ENCODE measurements around the gene DGCR2. TPM values are rescaled to one million over a fixed set of nuclear protein-coding genes. Genes with fewer than 3 reads are reported as not detected.
A peak's percentile ranks its signal among the peaks of the same experiment; 100 is the strongest.
"Not testable (repeated sequence)": the region's sequence is repeated elsewhere in the genome, so short reads cannot be mapped to it uniquely, and the experiment has no call there.

DGCR2 gene
- total RNA-seq, 2 experiments from 2014 or later: 38.7 to 39.0 TPM

DNA sequence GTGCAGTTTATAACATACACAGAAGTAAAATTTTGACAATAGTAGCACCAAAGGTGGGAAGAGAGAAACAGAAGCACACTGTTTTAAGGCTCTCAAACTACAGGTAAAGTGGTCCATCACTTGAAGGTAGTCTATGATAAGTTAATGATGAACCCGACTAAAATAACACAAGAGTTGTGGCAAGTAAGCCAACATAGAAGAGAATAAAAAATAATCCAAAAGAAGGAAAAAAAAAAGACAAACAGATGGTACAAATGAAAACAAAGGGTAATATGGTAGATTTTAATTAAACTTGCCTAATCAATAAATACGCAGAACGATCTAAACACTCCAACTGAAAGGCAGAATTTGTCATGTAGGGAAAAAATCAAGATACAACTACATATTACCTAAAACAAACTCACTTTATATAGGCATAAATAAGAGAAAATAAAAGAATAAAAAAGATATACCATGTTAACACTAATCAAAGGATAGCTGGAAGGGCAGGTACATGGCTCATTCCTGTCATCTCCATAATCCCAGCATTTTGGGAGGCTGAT lies 31.6 kb downstream of the DGCR2 start:
- DNase-seq: no peak
- Mint-ChIP-seq H3K4me1 (peaks cover 7% of the 10 kb centered on the region), H3K27ac (no peak overlapping the region), H3K4me3 (no peak overlapping the region), H3K36me3 (ENCODE audit: low read depth) (peaks cover 16% of the 10 kb centered on the region), H3K27me3 (no peaks in the 10 kb centered on the region), H3K9me3 (no peaks in the 10 kb centered on the region)
- POLR2A ChIA-PET: no interaction called here
- CTCF ChIA-PET: no interaction called here

DNA sequence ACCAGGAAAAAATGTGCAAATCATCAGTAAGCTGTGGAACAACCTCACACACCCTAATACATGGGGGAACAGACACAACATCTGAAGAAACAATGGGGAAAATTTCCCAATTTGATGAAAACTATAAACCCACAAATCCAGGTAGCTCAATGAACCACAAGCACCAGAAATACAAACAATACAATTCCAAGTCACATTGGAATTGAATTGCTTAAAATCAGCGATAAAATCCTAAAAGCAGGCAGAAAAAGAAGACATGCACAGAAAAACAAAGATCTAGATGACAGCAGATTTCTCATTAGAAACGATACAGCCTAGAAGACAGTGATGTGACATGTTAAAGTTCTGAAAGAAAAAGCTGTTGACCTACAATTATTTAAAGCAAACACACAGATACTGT lies 32.0 kb downstream of the DGCR2 start:
- H3K27ac Mint-ChIP-seq: no peak overlapping the region
- no peaks in the 10 kb centered on the region for H3K27me3 Mint-ChIP-seq
- H3K4me3 Mint-ChIP-seq: no peak overlapping the region
- peaks cover 16% of the 10 kb centered on the region for H3K36me3 Mint-ChIP-seq (ENCODE audit: low read depth)
- ChIA-PET CTCF (no interaction called here), POLR2A (no interaction called here)
- peaks cover 8% of the 10 kb centered on the region for H3K4me1 Mint-ChIP-seq
- no peak for DNase-seq
- no peaks in the 10 kb centered on the region for H3K9me3 Mint-ChIP-seq

GRCh38 chr22:19088866-19089595 lies 33.2 kb downstream of the DGCR2 start:
- DNase-seq: no peak
- ChIA-PET POLR2A (no interaction called here), CTCF (no interaction called here)
- peaks cover 8% of the 10 kb centered on the region for H3K4me1 Mint-ChIP-seq
- H3K36me3 Mint-ChIP-seq (ENCODE audit: low read depth): peaks cover 21% of the 10 kb centered on the region
- H3K27ac Mint-ChIP-seq: no peak overlapping the region
- H3K27me3 Mint-ChIP-seq: no peaks in the 10 kb centered on the region
- no peak overlapping the region for H3K4me3 Mint-ChIP-seq
- H3K9me3 Mint-ChIP-seq: no peaks in the 10 kb centered on the region

DNA sequence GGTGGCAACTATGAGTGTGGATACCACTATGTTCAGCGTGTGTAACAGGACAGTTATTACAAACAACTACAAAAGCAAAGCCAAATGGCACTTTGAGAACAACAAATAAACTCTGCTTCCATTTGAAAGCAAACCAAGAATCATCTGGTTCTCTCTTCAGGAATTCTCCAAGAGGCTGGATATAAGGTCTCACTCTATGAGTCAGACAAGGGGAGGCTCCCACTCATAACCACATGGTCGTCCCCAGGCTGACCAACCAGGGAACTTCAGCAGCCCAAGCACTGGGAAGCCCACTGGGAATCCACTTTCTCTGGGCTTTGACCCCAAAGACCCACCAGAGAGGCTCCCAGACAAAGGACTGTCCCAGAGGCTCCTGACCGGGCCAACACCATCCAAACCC lies 35.3 kb downstream of the DGCR2 start:
- Mint-ChIP-seq H3K36me3 (ENCODE audit: low read depth) (peaks cover 22% of the 10 kb centered on the region), H3K9me3 (no peaks in the 10 kb centered on the region), H3K4me1 (peaks cover 8% of the 10 kb centered on the region), H3K27me3 (no peaks in the 10 kb centered on the region), H3K27ac (no peak overlapping the region), H3K4me3 (no peak overlapping the region)
- POLR2A ChIA-PET: no interaction called here
- DNase-seq: no peak
- CTCF ChIA-PET: no interaction called here

DNA sequence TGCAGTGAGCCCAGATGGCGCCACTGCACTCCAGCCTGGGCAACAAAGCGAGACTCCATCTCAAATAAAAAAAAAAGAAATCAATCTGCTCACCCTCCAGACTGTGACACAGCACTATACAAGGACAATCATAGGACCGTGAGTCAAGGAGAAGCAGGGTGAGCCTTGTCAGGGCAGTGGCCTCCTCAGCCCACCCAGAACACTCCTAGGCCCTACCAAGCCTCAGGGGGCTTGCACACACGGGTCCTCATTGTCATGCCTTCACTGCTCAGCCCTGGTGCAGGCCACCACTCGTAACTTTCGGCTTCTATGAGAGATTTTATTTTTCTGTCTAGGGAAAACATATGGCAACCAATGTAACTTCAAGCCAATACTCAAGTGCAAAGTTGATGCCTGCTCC lies 35.8 kb downstream of the DGCR2 start:
- CTCF ChIA-PET: no interaction called here
- POLR2A ChIA-PET: no interaction called here
- H3K27ac Mint-ChIP-seq: no peak overlapping the region
- no peak for DNase-seq
- H3K4me1 Mint-ChIP-seq: peaks cover 8% of the 10 kb centered on the region
- H3K4me3 Mint-ChIP-seq: no peak overlapping the region
- no peaks in the 10 kb centered on the region for H3K27me3 Mint-ChIP-seq
- peaks cover 22% of the 10 kb centered on the region for H3K36me3 Mint-ChIP-seq (ENCODE audit: low read depth)
- no peaks in the 10 kb centered on the region for H3K9me3 Mint-ChIP-seq

DNA sequence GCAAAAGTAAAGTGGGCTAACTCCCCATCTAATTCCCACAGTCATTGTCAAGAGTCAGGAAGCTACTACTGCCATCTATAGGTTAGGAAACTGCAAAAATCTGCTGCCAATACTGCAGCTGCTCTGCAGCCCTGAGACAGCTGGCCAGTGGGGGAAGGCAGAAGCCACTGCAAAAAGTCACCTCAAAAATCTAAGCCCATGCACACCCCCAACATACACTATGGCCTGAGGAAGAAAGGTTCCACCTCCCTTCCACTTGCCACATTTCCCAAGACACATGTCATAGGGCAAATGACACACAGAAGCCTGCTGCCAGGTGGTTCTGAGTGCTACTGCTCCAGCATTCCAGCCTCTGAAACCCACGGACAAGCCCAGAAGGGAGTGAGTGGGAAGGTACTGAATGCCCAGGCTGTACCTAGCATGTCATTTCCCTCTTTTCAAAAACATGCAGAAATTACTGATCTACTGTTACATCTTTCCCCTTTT lies 36.9 kb downstream of the DGCR2 start:
- CTCF ChIA-PET: no interaction called here
- no peak for DNase-seq
- H3K27ac Mint-ChIP-seq: peak overlapping the region; percentile 16
- peaks cover 8% of the 10 kb centered on the region for H3K4me1 Mint-ChIP-seq
- no peaks in the 10 kb centered on the region for H3K27me3 Mint-ChIP-seq
- peaks cover 25% of the 10 kb centered on the region for H3K36me3 Mint-ChIP-seq (ENCODE audit: low read depth)
- POLR2A ChIA-PET: no interaction called here
- no peak overlapping the region for H3K4me3 Mint-ChIP-seq
- H3K9me3 Mint-ChIP-seq: no peaks in the 10 kb centered on the region

DNA sequence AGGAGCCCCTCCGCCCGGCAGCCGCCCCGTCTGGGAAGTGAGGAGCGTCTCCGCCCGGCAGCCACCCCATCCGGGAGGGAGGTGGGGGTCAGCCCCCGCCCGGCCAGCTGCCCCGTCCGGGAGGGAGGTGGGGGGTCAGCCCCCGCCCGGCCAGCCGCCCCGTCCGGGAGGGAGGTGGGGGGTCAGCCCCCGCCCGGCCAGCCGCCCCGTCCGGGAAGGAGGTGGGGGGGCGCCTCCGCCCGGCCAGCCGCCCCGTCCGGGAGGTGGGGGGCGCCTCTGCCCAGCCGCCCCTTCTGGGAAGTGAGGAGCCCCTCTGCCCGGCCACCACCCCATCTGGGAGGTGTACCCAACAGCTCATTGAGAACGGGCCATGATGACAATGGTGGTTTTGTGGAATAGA lies 37.6 kb downstream of the DGCR2 start:
- CTCF ChIA-PET, H3K27me3 Mint-ChIP-seq: not testable (repeated sequence)
- H3K36me3 Mint-ChIP-seq (ENCODE audit: low read depth): peaks cover 25% of the 10 kb centered on the region

DNA sequence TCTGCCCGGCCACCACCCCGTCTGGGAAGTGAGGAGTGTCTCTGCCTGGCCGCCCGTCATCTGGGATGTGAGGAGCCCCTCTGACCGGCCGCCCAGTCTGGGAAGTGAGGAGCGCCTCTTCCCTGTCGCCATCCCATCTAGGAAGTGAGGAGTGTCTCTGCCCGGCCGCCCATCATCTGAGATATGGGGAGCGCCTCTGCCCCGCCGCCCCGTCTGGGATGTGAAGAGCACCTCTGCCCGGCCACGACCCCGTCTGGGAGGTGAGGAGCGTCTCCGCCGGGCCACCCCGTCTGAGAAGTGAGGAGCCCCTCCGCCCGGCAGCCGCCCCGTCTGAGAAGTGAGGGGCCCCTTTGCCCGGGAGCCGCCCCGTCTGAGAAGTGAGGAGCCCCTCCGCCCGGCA lies 38.1 kb downstream of the DGCR2 start:
- H3K27me3 Mint-ChIP-seq, CTCF ChIA-PET, H3K27ac Mint-ChIP-seq, DNase-seq, H3K4me1 Mint-ChIP-seq, POLR2A ChIA-PET, H3K9me3 Mint-ChIP-seq, H3K4me3 Mint-ChIP-seq: not testable (repeated sequence)
- peaks cover 25% of the 10 kb centered on the region for H3K36me3 Mint-ChIP-seq (ENCODE audit: low read depth)

More for the DNA sequence above, 37.6 kb downstream of the DGCR2 start:
- H3K4me1 Mint-ChIP-seq, H3K27ac Mint-ChIP-seq, DNase-seq, H3K9me3 Mint-ChIP-seq, H3K4me3 Mint-ChIP-seq, POLR2A ChIA-PET: not testable (repeated sequence)

- no peak for DNase-seq
- Mint-ChIP-seq H3K4me1 (peaks cover 8% of the 10 kb centered on the region), H3K9me3 (no peaks in the 10 kb centered on the region), H3K4me3 (no peak overlapping the region), H3K27ac (no peak overlapping the region), H3K27me3 (no peaks in the 10 kb centered on the region), H3K36me3 (ENCODE audit: low read depth) (peaks cover 20% of the 10 kb centered on the region)
- ChIA-PET POLR2A (no interaction called here), CTCF (interaction anchor here (0.6 kb wide), 1 partner anchor 139 kb away, joined by 4 read pairs; no protein-coding TSS in a partner anchor)
Measured at GRCh38 chr22:19082793-19083192, 39.4 kb downstream of the DGCR2 start.

DNA sequence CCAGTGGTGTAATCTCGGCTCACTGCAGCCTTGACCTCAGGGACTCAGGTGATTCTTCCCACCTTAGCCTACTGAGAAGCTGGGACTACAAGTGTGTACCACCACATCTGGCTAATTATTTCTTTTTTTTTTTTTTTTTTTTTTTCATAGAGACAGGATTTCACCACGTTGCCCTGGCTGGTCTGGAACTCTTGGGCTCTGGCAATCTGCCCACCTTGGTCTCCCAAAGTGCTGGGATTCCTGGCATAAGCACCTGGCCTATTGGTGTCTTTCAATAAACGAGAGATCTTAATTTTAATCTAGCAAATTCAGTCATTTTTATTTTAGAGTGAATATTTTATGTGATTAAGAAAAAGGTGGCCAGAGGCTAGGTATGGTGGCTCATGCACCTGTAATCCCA lies 40.1 kb downstream of the DGCR2 start:
- ChIA-PET POLR2A (no interaction called here), CTCF (interaction anchor here (0.6 kb wide), 1 partner anchor 139 kb away, joined by 4 read pairs; no protein-coding TSS in a partner anchor)
- Mint-ChIP-seq H3K27ac (no peak overlapping the region), H3K27me3 (no peaks in the 10 kb centered on the region), H3K9me3 (no peaks in the 10 kb centered on the region), H3K4me3 (no peak overlapping the region), H3K4me1 (peaks cover 8% of the 10 kb centered on the region), H3K36me3 (ENCODE audit: low read depth) (peaks cover 20% of the 10 kb centered on the region)
- DNase-seq: no peak

DNA sequence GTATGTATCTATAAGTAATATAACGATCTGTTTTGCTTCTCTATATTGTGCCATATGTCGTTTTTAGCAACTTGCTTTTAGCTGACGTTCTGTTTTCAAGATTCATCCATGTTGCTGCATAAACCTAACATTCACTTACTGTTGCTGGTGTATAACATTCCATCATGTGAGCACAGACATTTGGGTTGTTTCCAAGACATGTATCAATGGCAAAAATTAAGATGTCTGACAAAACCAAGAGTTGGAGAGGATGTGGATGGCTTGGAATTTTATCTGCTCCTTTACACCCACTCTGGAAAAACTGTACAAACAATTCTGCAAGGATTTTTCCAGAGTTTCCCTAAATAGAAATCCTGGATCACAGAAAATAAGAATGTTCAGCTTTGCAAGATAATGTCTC lies 40.9 kb downstream of the DGCR2 start:
- CTCF ChIA-PET: no interaction called here
- Mint-ChIP-seq H3K27ac (no peak overlapping the region), H3K4me1 (peaks cover 3% of the 10 kb centered on the region), H3K9me3 (no peaks in the 10 kb centered on the region), H3K4me3 (no peak overlapping the region), H3K27me3 (no peaks in the 10 kb centered on the region), H3K36me3 (ENCODE audit: low read depth) (peaks cover 16% of the 10 kb centered on the region)
- POLR2A ChIA-PET: no interaction called here
- no peak for DNase-seq

- DNase-seq: no peak
- ChIA-PET POLR2A (no interaction called here), CTCF (no interaction called here)
- Mint-ChIP-seq H3K9me3 (no peaks in the 10 kb centered on the region), H3K27ac (no peak overlapping the region), H3K4me1 (peaks cover 3% of the 10 kb centered on the region), H3K27me3 (no peaks in the 10 kb centered on the region), H3K4me3 (no peak overlapping the region), H3K36me3 (ENCODE audit: low read depth) (peaks cover 14% of the 10 kb centered on the region)
Measured at GRCh38 chr22:19080853-19081252, 41.4 kb downstream of the DGCR2 start.

DNA sequence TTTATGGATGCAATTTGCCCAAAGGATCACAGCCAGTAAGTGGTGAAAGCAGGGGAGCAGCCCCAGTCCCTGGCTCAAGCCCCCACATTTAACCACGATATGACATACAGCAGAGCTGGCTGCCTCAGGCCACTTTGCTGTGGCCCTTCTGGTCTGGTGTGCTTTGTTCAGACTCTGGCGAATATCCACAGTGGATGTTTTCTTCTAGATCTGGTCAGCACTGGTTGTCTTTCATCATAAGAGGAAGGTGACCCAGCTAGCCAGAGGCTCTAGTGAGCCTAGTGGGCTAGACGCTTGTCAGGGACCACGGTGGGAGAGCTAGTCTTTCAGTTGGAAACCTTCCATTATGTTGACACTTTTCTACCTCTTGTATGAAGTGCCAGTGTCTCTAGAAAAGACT lies 42.5 kb downstream of the DGCR2 start:
- no peak overlapping the region for H3K27ac Mint-ChIP-seq
- no peaks in the 10 kb centered on the region for H3K27me3 Mint-ChIP-seq
- no peaks in the 10 kb centered on the region for H3K4me1 Mint-ChIP-seq
- POLR2A ChIA-PET: no interaction called here
- H3K9me3 Mint-ChIP-seq: no peaks in the 10 kb centered on the region
- H3K4me3 Mint-ChIP-seq: no peak overlapping the region
- CTCF ChIA-PET: no interaction called here
- DNase-seq: no peak
- peaks cover 12% of the 10 kb centered on the region for H3K36me3 Mint-ChIP-seq (ENCODE audit: low read depth)

DNA sequence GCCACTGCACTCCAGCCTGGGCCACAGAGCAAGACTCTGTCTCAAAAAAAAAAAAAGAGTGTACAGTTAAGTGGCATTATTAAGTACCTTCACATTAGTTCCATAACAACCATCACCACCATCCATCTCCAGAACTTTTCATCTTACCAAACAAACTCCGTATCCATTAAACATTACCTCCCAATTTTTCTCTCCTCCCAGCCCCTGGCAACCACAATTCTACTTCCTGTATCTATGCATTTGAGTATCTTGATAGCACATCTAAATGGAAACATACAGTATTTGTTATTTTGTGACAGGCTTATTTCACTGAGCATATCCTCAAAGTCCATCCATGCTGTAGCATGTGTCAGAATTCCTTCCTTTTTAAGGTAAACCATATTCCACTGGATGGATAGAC lies 46.8 kb downstream of the DGCR2 start:
- no peak for DNase-seq
- H3K27ac Mint-ChIP-seq: no peak overlapping the region

More for the DNA sequence above, 46.8 kb downstream of the DGCR2 start:
- no peak overlapping the region for H3K4me3 Mint-ChIP-seq
- ChIA-PET CTCF (no interaction called here), POLR2A (no interaction called here)
- no peaks in the 10 kb centered on the region for H3K27me3 Mint-ChIP-seq
- peaks cover 13% of the 10 kb centered on the region for H3K36me3 Mint-ChIP-seq (ENCODE audit: low read depth)
- H3K9me3 Mint-ChIP-seq: no peaks in the 10 kb centered on the region
- H3K4me1 Mint-ChIP-seq: no peaks in the 10 kb centered on the region
